Activated T-cell treated with anti-CD3 and anti-CD28 coated beads, Interleukin-2, amount 50 U/mL, for 72 hours (primary cell): Measurements from ENCODE around the gene RELL1. TPM values are rescaled to one million over a fixed set of nuclear protein-coding genes. Genes with fewer than 3 reads are reported as not detected.
A peak's percentile ranks its signal among the peaks of the same experiment; 100 is the strongest.

Experiments used
- ATAC-seq, 2 donors: fragments of 150-1000 bp; cut with Tn5 transposase; replicated peaks in 1 of 2; 2 replicates each; pipeline ENCODE4 v1.10.0; 2021; ENCODE audit warnings: moderate library complexity in 2 of 2, mild to moderate bottlenecking in 1 of 2
- DNase-seq, 2 donors: peaks; one replicate each; pipeline ENCODE4 v3.0.0; 2021 to 2022; ENCODE audit warnings: mixed read lengths in 1 of 2
- H3K27ac Mint-ChIP-seq: one replicate; pipeline ENCODE4 v1.8.0; 2022; ENCODE audit warnings: mild to moderate bottlenecking, moderate library complexity, mixed read lengths
- H3K27me3 Mint-ChIP-seq: one replicate; pipeline ENCODE4 v1.8.0; 2022; ENCODE audit warnings: low read depth, mixed read lengths
- H3K36me3 Mint-ChIP-seq, 2 donors: one replicate each; pipeline ENCODE4 v1.8.0; 2022; ENCODE audit warnings: mixed read lengths in 2 of 2, mild to moderate bottlenecking in 1 of 2; ENCODE audit not compliant: insufficient read depth in 2 of 2
- H3K4me1 Mint-ChIP-seq: one replicate; pipeline ENCODE4 v1.8.0; 2022; ENCODE audit warnings: low read depth, mixed read lengths
- H3K4me3 Mint-ChIP-seq, 2 donors: one replicate each; pipeline ENCODE4 v1.8.0; 2022; ENCODE audit warnings: mild to moderate bottlenecking in 2 of 2, mixed read lengths in 2 of 2, moderate library complexity in 2 of 2
- H3K9me3 Mint-ChIP-seq, 2 donors: one replicate each; pipeline ENCODE4 v1.8.0; 2022; ENCODE audit warnings: mixed read lengths in 2 of 2
- total RNA-seq, 2 donors: library from RNA; stranded (reverse); gene quantifications; one replicate each; pipeline ENCODE4 v1.2.3, GENCODE V29; 2022

The RELL1 gene
- total RNA-seq, 2 donors from 2014 or later, result 14.0 to 18.9 TPM

DNA sequence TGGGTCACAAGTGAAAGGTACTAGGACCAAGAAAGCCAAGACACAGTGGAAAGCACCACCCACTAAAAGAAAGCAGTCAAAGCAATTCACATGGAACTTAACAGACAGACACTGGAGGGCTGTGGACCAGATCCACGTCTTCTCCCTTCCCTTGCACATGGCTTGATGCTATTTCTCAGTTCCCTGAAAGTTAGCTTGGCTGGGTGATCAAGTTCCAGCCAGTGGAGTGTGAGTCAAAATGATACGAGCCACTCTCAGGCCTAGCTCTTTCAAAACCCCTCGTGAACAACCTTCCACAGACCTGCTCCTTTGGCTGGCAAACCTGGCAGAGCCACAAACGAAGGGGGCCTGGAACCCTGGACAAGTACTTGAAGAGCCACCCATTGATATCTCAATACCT lies 52.0 kb downstream of the RELL1 start:
- Mint-ChIP-seq H3K36me3 (peaks cover 5 to 7% of the 10 kb centered on the region in 2 donors), H3K27me3 (no peaks in the 10 kb centered on the region), H3K4me1 (no peaks in the 10 kb centered on the region), H3K27ac (no peak overlapping the region), H3K9me3 (no peaks in the 10 kb centered on the region), H3K4me3 (no peak overlapping the region)
- DNase-seq (no peak), ATAC-seq (no peak)

DNA sequence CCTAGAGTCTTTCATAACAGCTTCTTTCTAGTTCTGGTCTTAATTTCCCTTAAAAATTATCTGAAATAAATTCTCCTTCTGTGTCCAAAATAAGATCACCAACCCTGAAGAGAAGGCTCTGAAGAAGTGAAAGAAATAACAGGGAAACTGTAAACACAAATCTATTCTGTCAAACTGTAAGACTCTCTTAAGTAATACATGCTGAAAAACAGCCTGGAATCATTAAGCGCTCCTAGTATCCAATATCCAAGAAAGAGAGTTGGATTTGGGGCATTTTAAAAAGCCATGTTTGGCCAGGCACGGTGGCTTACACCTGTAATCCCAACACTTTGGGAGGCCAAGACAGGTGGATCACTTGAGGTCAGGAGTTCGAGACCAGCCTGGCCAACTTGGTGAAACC lies 53.3 kb downstream of the RELL1 start:
- H3K9me3 Mint-ChIP-seq, result no peaks in the 10 kb centered on the region
- no peak for ATAC-seq
- no peak overlapping the region for H3K4me3 Mint-ChIP-seq
- H3K4me1 Mint-ChIP-seq, result no peaks in the 10 kb centered on the region
- H3K36me3 Mint-ChIP-seq, result peaks cover 5 to 7% of the 10 kb centered on the region in 2 donors
- no peak overlapping the region for H3K27ac Mint-ChIP-seq
- DNase-seq, result no peak
- H3K27me3 Mint-ChIP-seq, result no peaks in the 10 kb centered on the region

GRCh38 chr4:37631551-37631950 lies 54.6 kb downstream of the RELL1 start:
- H3K27ac Mint-ChIP-seq, result no peak overlapping the region

GRCh38 chr4:37629713-37630112 lies 56.5 kb downstream of the RELL1 start:
- no peak overlapping the region for H3K27ac Mint-ChIP-seq
- no peaks in the 10 kb centered on the region for H3K4me1 Mint-ChIP-seq
- H3K4me3 Mint-ChIP-seq, result no peak overlapping the region
- H3K9me3 Mint-ChIP-seq, result no peaks in the 10 kb centered on the region
- peaks cover 5% of the 10 kb centered on the region in 2 donors for H3K36me3 Mint-ChIP-seq
- ATAC-seq (no peak), DNase-seq (no peak)
- no peaks in the 10 kb centered on the region for H3K27me3 Mint-ChIP-seq

More at GRCh38 chr4:37631551-37631950, 54.6 kb downstream of the RELL1 start:
- Mint-ChIP-seq H3K4me1 (no peaks in the 10 kb centered on the region), H3K36me3 (peaks cover 5 to 7% of the 10 kb centered on the region in 2 donors), H3K27me3 (no peaks in the 10 kb centered on the region), H3K4me3 (no peak overlapping the region), H3K9me3 (no peaks in the 10 kb centered on the region)
- no peak for DNase-seq
- ATAC-seq, result no peak

DNA sequence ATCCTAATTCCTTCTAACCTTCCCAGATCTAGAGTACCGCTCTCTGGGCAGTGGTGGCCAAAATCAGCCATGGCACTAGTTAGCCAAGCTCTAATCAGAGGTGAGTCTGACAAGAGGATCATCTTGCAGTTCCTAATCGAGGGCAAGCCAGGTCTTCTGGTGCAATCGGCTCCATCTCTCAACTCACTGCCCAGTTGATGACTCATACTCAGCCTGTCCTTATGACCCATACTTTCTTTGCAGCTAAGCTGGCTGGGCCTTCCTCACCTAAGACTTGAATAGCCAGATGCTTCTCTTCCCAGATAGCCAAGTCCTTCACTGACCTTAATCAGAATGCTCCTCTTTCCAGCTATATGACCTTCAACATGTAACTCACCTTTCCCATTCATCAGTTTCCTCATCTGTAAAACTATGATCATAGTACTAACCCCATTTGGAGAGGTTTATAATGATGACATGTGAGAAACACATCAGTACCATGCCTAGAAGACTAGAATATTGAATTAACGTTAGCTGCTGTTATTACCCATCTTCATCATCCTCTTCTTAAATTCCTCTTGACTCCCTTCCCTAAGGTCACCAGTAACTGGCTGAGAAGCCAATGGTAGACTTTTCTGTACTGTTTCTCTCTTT lies 57.1 kb downstream of the RELL1 start:
- H3K27ac Mint-ChIP-seq, result no peak overlapping the region
- peaks cover 5% of the 10 kb centered on the region in 2 donors for H3K36me3 Mint-ChIP-seq
- H3K27me3 Mint-ChIP-seq, result no peaks in the 10 kb centered on the region
- H3K9me3 Mint-ChIP-seq, result no peaks in the 10 kb centered on the region
- ATAC-seq (no peak), DNase-seq (no peak)
- H3K4me1 Mint-ChIP-seq, result no peaks in the 10 kb centered on the region
- no peak overlapping the region for H3K4me3 Mint-ChIP-seq

GRCh38 chr4:37627263-37627662 lies 58.9 kb downstream of the RELL1 start:
- Mint-ChIP-seq H3K36me3 (peaks cover 3 to 6% of the 10 kb centered on the region in 2 donors), H3K27ac (peak overlapping the region; percentile 33), H3K4me1 (no peaks in the 10 kb centered on the region), H3K9me3 (no peaks in the 10 kb centered on the region), H3K4me3 (no peak overlapping the region), H3K27me3 (no peaks in the 10 kb centered on the region)
- no peak for DNase-seq
- no peak for ATAC-seq

GRCh38 chr4:37625499-37625898 lies 60.7 kb downstream of the RELL1 start:
- ATAC-seq, result no peak
- no peak for DNase-seq
- no peak overlapping the region for H3K27ac Mint-ChIP-seq
- no peaks in the 10 kb centered on the region for H3K9me3 Mint-ChIP-seq
- peaks cover 3 to 4% of the 10 kb centered on the region in 2 donors for H3K36me3 Mint-ChIP-seq
- H3K4me1 Mint-ChIP-seq, result no peaks in the 10 kb centered on the region
- no peaks in the 10 kb centered on the region for H3K27me3 Mint-ChIP-seq
- no peak overlapping the region for H3K4me3 Mint-ChIP-seq

- H3K4me1 Mint-ChIP-seq, result no peaks in the 10 kb centered on the region
- ATAC-seq (no peak), DNase-seq (no peak)
- no peaks in the 10 kb centered on the region for H3K27me3 Mint-ChIP-seq
- H3K4me3 Mint-ChIP-seq, result no peak overlapping the region
- peaks cover 1 to 4% of the 10 kb centered on the region in 2 donors for H3K36me3 Mint-ChIP-seq
- no peak overlapping the region for H3K27ac Mint-ChIP-seq
- H3K9me3 Mint-ChIP-seq, result no peaks in the 10 kb centered on the region
Measured at GRCh38 chr4:37623940-37624339, 62.2 kb downstream of the RELL1 start.

DNA sequence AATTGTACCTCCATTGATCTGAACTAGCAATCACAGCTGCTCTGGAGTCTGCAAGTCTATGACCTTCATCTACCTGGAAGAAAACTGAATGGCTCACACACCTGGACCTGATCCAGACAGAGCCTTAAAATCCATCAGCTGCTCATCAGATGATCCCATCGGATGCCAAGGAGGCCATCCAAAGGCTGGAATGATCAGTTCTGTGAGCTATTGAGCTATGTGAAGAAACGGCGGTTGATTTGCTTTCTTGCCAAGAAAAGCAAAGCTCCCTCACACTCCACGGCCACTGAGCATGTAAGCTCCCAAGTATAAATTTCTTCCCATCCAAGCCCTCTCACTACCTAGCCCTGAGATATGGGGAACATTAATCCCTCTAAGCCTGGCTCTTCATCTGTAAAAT lies 63.1 kb downstream of the RELL1 start:
- H3K27ac Mint-ChIP-seq, result no peak overlapping the region

GRCh38 chr4:37620176-37620575 lies 66.0 kb downstream of the RELL1 start:
- H3K9me3 Mint-ChIP-seq, result no peaks in the 10 kb centered on the region
- peaks cover 0 to 4% of the 10 kb centered on the region in 2 donors for H3K36me3 Mint-ChIP-seq
- DNase-seq (no peak), ATAC-seq (no peak)
- H3K4me1 Mint-ChIP-seq, result peaks cover 15% of the 10 kb centered on the region
- H3K27me3 Mint-ChIP-seq, result no peaks in the 10 kb centered on the region
- H3K27ac Mint-ChIP-seq, result no peak overlapping the region
- no peak overlapping the region for H3K4me3 Mint-ChIP-seq

More for the DNA sequence above, 63.1 kb downstream of the RELL1 start:
- Mint-ChIP-seq H3K4me3 (no peak overlapping the region), H3K9me3 (no peaks in the 10 kb centered on the region), H3K4me1 (no peaks in the 10 kb centered on the region), H3K36me3 (peaks cover 1 to 4% of the 10 kb centered on the region in 2 donors), H3K27me3 (no peaks in the 10 kb centered on the region)
- DNase-seq, result no peak
- ATAC-seq, result no peak

- Mint-ChIP-seq H3K27me3 (no peaks in the 10 kb centered on the region), H3K4me1 (peaks cover 15% of the 10 kb centered on the region), H3K36me3 (peaks cover 4% of the 10 kb centered on the region in 2 donors), H3K4me3 (no peak overlapping the region), H3K9me3 (no peaks in the 10 kb centered on the region), H3K27ac (no peak overlapping the region)
- DNase-seq, result no peak
- ATAC-seq, result no peak
Measured at GRCh38 chr4:37615720-37616063, 70.5 kb downstream of the RELL1 start.

GRCh38 chr4:37615059-37615719 lies 71.0 kb downstream of the RELL1 start:
- ATAC-seq (no peak), DNase-seq (no peak)
- Mint-ChIP-seq H3K27ac (peak overlapping the region; percentile 36), H3K4me1 (peaks cover 15% of the 10 kb centered on the region), H3K9me3 (no peaks in the 10 kb centered on the region), H3K36me3 (peaks cover 4% of the 10 kb centered on the region in 2 donors), H3K4me3 (no peak overlapping the region), H3K27me3 (no peaks in the 10 kb centered on the region)

GRCh38 chr4:37612811-37613210 lies 73.4 kb downstream of the RELL1 start:
- Mint-ChIP-seq H3K4me3 (no peak overlapping the region), H3K36me3 (peaks cover 4 to 8% of the 10 kb centered on the region in 2 donors), H3K4me1 (peaks cover 15% of the 10 kb centered on the region), H3K9me3 (no peaks in the 10 kb centered on the region), H3K27me3 (no peaks in the 10 kb centered on the region), H3K27ac (no peak overlapping the region)
- DNase-seq (no peak), ATAC-seq (no peak)

GRCh38 chr4:37609626-37610025 lies 76.5 kb downstream of the RELL1 start:
- Mint-ChIP-seq H3K36me3 (peaks cover 4 to 8% of the 10 kb centered on the region in 2 donors), H3K4me1 (peaks cover 11% of the 10 kb centered on the region), H3K9me3 (no peaks in the 10 kb centered on the region), H3K4me3 (no peak overlapping the region), H3K27ac (no peak overlapping the region), H3K27me3 (no peaks in the 10 kb centered on the region)
- DNase-seq (no peak), ATAC-seq (no peak)
